Ishikawa (cell line): Measurements from ENCODE around the gene QSOX2.

Experiments
- CREB1 ChIP-seq: IDR thresholded peaks from 2 replicates; pipeline ENCODE4 v1.6.1; 2012; ENCODE audit warnings: low read depth
- EP300 ChIP-seq: IDR thresholded peaks from 2 replicates; pipeline ENCODE4 v1.6.1; 2012; ENCODE audit warnings: borderline replicate concordance
- MAX ChIP-seq: IDR thresholded peaks from 2 replicates; pipeline ENCODE4 v1.6.1; 2012
- NFIC ChIP-seq: IDR thresholded peaks from 2 replicates; pipeline ENCODE4 v1.6.1; 2012
- TAF1 ChIP-seq: IDR thresholded peaks from 2 replicates; pipeline ENCODE4 v1.6.1; 2012; ENCODE audit warnings: low read depth, mild to moderate bottlenecking
- YY1 ChIP-seq: IDR thresholded peaks from 2 replicates; pipeline ENCODE4 v1.6.1; 2012; ENCODE audit warnings: low read depth

DNA sequence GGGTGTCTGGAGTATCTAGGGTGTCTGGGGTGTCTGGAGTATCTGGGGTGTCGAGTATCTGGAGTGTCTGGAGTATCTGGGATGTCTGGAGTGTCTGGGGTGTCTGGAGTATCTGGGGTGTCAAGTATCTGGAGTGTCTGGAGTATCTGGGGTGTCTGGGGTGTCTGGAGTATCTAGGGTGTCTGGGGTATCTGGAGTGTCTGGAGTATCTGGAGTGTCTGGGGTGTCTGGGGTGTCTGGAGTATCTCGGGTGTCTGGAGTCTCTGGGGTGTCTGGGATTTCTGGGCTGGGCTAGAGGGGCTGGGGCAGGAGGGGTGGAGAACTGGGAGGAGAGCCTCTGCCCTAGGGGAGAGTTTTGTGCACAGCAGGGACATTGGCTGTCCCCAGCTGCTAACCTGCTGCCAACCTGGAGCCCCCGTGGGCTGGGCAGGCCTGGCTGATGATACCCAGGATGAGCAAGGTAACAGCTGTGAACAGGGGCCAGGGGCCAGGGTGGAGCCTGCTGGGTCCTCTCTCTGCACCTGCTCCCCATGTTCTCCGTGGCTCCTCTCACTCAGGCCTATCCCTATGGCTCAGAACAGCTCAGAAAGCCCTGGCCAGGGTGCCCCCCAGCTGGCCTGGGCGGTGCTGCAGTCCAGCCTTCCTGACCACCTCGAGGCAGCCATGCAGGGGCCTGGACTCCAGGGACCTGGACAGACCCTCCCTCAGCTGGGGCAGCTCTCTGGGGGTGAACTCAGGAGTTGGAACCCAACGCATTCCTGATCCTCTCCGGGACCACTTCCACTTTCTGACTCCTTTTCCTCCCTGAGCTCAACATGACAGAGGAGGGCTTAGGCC lies 70.6 kb downstream of the QSOX2 start:
- TF ChIP-seq EP300, result no peak
- no peak for TF ChIP-seq MAX
- TF ChIP-seq CREB1, result no peak
- no peak for TF ChIP-seq YY1
- no peak for TF ChIP-seq TAF1
- TF ChIP-seq NFIC, result no peak
